H1 (cell line): ENCODE results near the gene SPPL3. TPM values are rescaled to one million over a fixed set of nuclear protein-coding genes. Genes with fewer than 3 reads are reported as not detected.

ENCODE experiments used
- CTCF ChIA-PET: fragments of 300-600 bp; sonication (Branson Sonifier 250); formaldehyde crosslinking; loops from one replicate; lab custom pipeline; 2021; ENCODE audit not compliant: partially characterized antibody; lab: Charles Lee
- POLR2A ChIA-PET: fragments of 300-600 bp; sonication (Branson Sonifier 250); formaldehyde crosslinking; loops from one replicate; lab custom pipeline; 2021; ENCODE audit warnings: inconsistent platforms; ENCODE audit not compliant: partially characterized antibody; lab: Charles Lee
- DNase-seq, 2 experiments: peaks; one replicate each; pipeline versions ENCODE4 v3.0.0 to v3.0.0-alpha.2; 2010 to 2022; ENCODE audit warnings: low spot score in 2 of 2, low read depth in 1 of 2, mixed read lengths in 1 of 2
- FAIRE-seq: peaks from 2 replicates; lab custom pipeline; 2011; peaks lifted over from hg19 to GRCh38; lab: Jason Lieb, UNC
- H2AFZ ChIP-seq: 2 replicates; pipeline ENCODE4 v1.8.1; 2012; ENCODE audit warnings: low read length, inconsistent platforms
- H2AK5ac ChIP-seq: 2 replicates; pipeline ENCODE4 v1.6.1; 2013; ENCODE audit warnings: low read depth, low read length
- H2BK120ac ChIP-seq: replicated peaks from 2 replicates; pipeline ENCODE3; 2013; ENCODE audit warnings: low read depth, low read length, inconsistent platforms
- H2BK12ac ChIP-seq: 2 replicates; pipeline ENCODE4 v1.6.1; 2013; ENCODE audit warnings: low read depth, low read length
- H2BK15ac ChIP-seq: 2 replicates; pipeline ENCODE4 v1.6.1; 2013; ENCODE audit warnings: low read length
- H2BK20ac ChIP-seq: 2 replicates; pipeline ENCODE4 v1.6.1; 2013; ENCODE audit warnings: low read length
- H2BK5ac ChIP-seq: 2 replicates; pipeline ENCODE4 v1.6.1; 2013; ENCODE audit warnings: low read depth, low read length
- H3K14ac ChIP-seq: 2 replicates; pipeline ENCODE4 v1.6.1; 2013; ENCODE audit warnings: inconsistent platforms; ENCODE audit not compliant: insufficient read length
- H3K18ac ChIP-seq: 2 replicates; pipeline ENCODE4 v1.6.1; 2013; ENCODE audit warnings: low read length; ENCODE audit errors: extremely low read depth
- H3K23ac ChIP-seq: 2 replicates; pipeline ENCODE4 v1.6.1; 2013; ENCODE audit warnings: inconsistent platforms; ENCODE audit not compliant: insufficient read length
- H3K23me2 ChIP-seq: 2 replicates; pipeline ENCODE4 v1.6.1; 2013; ENCODE audit warnings: low read depth, low read length
- H3K27ac ChIP-seq: 2 replicates; pipeline ENCODE4 v1.6.1; 2011; ENCODE audit warnings: low read depth, low read length, inconsistent platforms
- H3K27me3 ChIP-seq, 4 experiments: replicated peaks in 1 of 4; 1 replicate in 1 of 4; 2 replicates in 3 of 4; pipeline versions ENCODE4 v1.6.1 to v1.8.1; 2011 to 2013; ENCODE audit warnings: low read length in 3 of 4, mild to moderate bottlenecking in 3 of 4, inconsistent platforms in 2 of 4, mixed read lengths in 2 of 4, moderate library complexity in 1 of 4; ENCODE audit not compliant: control insufficient read depth in 3 of 4, insufficient read depth in 3 of 4; ENCODE audit errors: extremely low read depth in 1 of 4
- H3K36me3 ChIP-seq, 4 experiments: 2 replicates each; pipeline versions ENCODE4 v1.6.1 to v1.8.1; 2011 to 2013; ENCODE audit warnings: mild to moderate bottlenecking in 4 of 4, low read length in 3 of 4, moderate library complexity in 2 of 4, control low read depth in 1 of 4, inconsistent platforms in 1 of 4; ENCODE audit not compliant: insufficient read depth in 4 of 4, control insufficient read depth in 2 of 4
- H3K4ac ChIP-seq: replicated peaks from 2 replicates; pipeline ENCODE3; 2013; ENCODE audit warnings: low read length, low read depth, mixed read lengths, inconsistent platforms; ENCODE audit not compliant: insufficient read length
- H3K4me1 ChIP-seq, 4 experiments: replicated peaks in 1 of 4; 1 replicate in 1 of 4; 2 replicates in 3 of 4; pipeline versions ENCODE4 v1.6.1 to v1.8.1; 2011 to 2013; ENCODE audit warnings: low read length in 3 of 4, inconsistent platforms in 2 of 4, mixed read lengths in 1 of 4; ENCODE audit not compliant: insufficient read depth in 4 of 4, control insufficient read depth in 3 of 4
- H3K4me2 ChIP-seq, 2 experiments: 2 replicates each; pipeline versions ENCODE4 v1.6.1 to v1.8.1; 2011 to 2013; ENCODE audit warnings: low read depth in 2 of 2, low read length in 2 of 2, control low read depth in 1 of 2, inconsistent platforms in 1 of 2, mild to moderate bottlenecking in 1 of 2; ENCODE audit not compliant: insufficient read depth in 1 of 2
- H3K4me3 ChIP-seq, 4 experiments: fragments of 200-600, 300-600 bp in 1 of 4; sonication (generic), shearing (Covaris generic), sonication (Bioruptor Twin) in 1 of 4; 2 replicates each; pipeline versions ENCODE4 v1.5.1 to v1.8.1; 2011 to 2016; ENCODE audit warnings: low read length in 4 of 4, low read depth in 3 of 4, control low read depth in 2 of 4, inconsistent platforms in 2 of 4, mild to moderate bottlenecking in 2 of 4, mixed read lengths in 1 of 4, moderate library complexity in 1 of 4; ENCODE audit not compliant: insufficient read depth in 2 of 4; ENCODE audit errors: extremely low read depth in 1 of 4
- H3K56ac ChIP-seq: replicated peaks from 2 replicates; pipeline ENCODE3; 2013; ENCODE audit warnings: low read depth, mild to moderate bottlenecking, mixed read lengths, low read length, inconsistent platforms; ENCODE audit not compliant: insufficient read length
- H3K79me1 ChIP-seq: 2 replicates; pipeline ENCODE4 v1.6.1; 2013; ENCODE audit warnings: low read depth, low read length, control low read depth
- H3K79me2 ChIP-seq, 2 experiments: 2 replicates each; pipeline versions ENCODE4 v1.6.1 to v1.8.1; 2012 to 2013; ENCODE audit warnings: low read length in 2 of 2, mild to moderate bottlenecking in 2 of 2, inconsistent platforms in 1 of 2; ENCODE audit not compliant: insufficient read depth in 2 of 2, control insufficient read depth in 1 of 2
- H3K9ac ChIP-seq, 4 experiments: replicated peaks in 1 of 4; 1 replicate in 1 of 4; 2 replicates in 3 of 4; pipeline versions ENCODE4 v1.6.1 to v1.8.1; 2011 to 2013; ENCODE audit warnings: low read depth in 3 of 4, low read length in 3 of 4, control low read depth in 2 of 4, mild to moderate bottlenecking in 2 of 4, moderate library complexity in 2 of 4, inconsistent platforms in 1 of 4; ENCODE audit errors: extremely low read depth in 1 of 4
- H3K9me3 ChIP-seq, 2 experiments: 2 replicates each; pipeline versions ENCODE4 v1.6.1 to v1.8.1; 2012 to 2013; ENCODE audit warnings: mild to moderate bottlenecking in 2 of 2, moderate library complexity in 2 of 2, control low read depth in 1 of 2, inconsistent platforms in 1 of 2, low read depth in 1 of 2, low read length in 1 of 2, mixed read lengths in 1 of 2; ENCODE audit not compliant: insufficient read depth in 2 of 2
- H4K20me1 ChIP-seq, 2 experiments: replicated peaks in 1 of 2; 2 replicates each; pipeline versions ENCODE3 to v1.8.1; 2011 to 2013; ENCODE audit warnings: inconsistent platforms in 2 of 2, low read length in 2 of 2, mild to moderate bottlenecking in 1 of 2; ENCODE audit not compliant: insufficient read depth in 2 of 2, control insufficient read depth in 1 of 2
- H4K5ac ChIP-seq: 2 replicates; pipeline ENCODE4 v1.6.1; 2013; ENCODE audit warnings: low read length, low read depth, mixed read lengths, inconsistent platforms; ENCODE audit not compliant: insufficient read length
- H4K8ac ChIP-seq: 2 replicates; pipeline ENCODE4 v1.8.0; 2013; ENCODE audit warnings: mild to moderate bottlenecking, moderate library complexity, low read length, inconsistent platforms; ENCODE audit not compliant: insufficient read depth; ENCODE audit errors: extremely low read depth
- H4K91ac ChIP-seq: replicated peaks from 2 replicates; pipeline ENCODE3; 2013; ENCODE audit warnings: low read length, mixed read lengths, inconsistent platforms; ENCODE audit not compliant: insufficient read length
- RXRA ChIP-seq: IDR thresholded peaks from 2 replicates; pipeline ENCODE4 v1.6.1; 2011; ENCODE audit warnings: low read depth, mild to moderate bottlenecking, low read length, moderate library complexity; ENCODE audit not compliant: insufficient read depth
- TBP ChIP-seq: IDR thresholded peaks from 2 replicates; pipeline ENCODE4 v1.6.1; 2011; ENCODE audit warnings: low read depth, low read length, improper control_type of control experiment
- WGBS, 2 experiments: shearing (Covaris generic) in 1 of 2; methylation state at CpG; one replicate each; pipeline versions ENCODE4 v1.1.6 to v1.1.7; 2013 to 2015; ENCODE audit warnings: low lambda C conversion rate in 2 of 2, mixed read lengths in 2 of 2, inconsistent platforms in 1 of 2, low coverage in 1 of 2, missing lambda C conversion rate in 1 of 2; ENCODE audit not compliant: insufficient replicate concordance in 2 of 2, insufficient coverage in 1 of 2, insufficient read length in 1 of 2; ENCODE audit errors: extremely low coverage in 1 of 2, missing lambda C conversion rate in 1 of 2; 5-methylcytosine and 5-hydroxymethylcytosine counted together
- polyA plus RNA-seq, 7 experiments: library from polyadenylated mRNA; depleted of rRNA in 3 of 7; stranded (reverse) in 5 of 7; unstranded in 2 of 7; fragments of >200 nt in 5 of 7; fragments of 200-250 nt in 2 of 7; gene quantifications; 1 replicate in 5 of 7; 2 replicates in 1 of 7; 4 replicates in 1 of 7; pipeline versions ENCODE4 v1.2.1 to v1.2.3, GENCODE V29; 2011 to 2013; ENCODE audit warnings: missing spikeins in 2 of 7, mixed read lengths in 2 of 7
- total RNA-seq: library from RNA; stranded (reverse); fragmentation: NEBNext Ultra II Directional; extraction: Animal tissue kit (Norgen Biotek cat#: 25700); gene quantifications from 2 replicates; pipeline ENCODE4 v1.2.1, GENCODE V29; 2021

SPPL3 gene
- total and polyA plus RNA-seq, 2 of the 8 experiments (the other 6 are each of a cell fraction or from before 2014, with no cell fraction given), result 27.3 to 48.4 TPM

GRCh38 chr12:120725151-120725658 is 179.0 kb downstream of the SPPL3 start:
- no peak overlapping the region for H2BK15ac ChIP-seq
- H2AK5ac ChIP-seq, result no peak overlapping the region
- H3K14ac ChIP-seq, result no peak overlapping the region
- H3K23ac ChIP-seq, result no peak overlapping the region
- H2BK12ac ChIP-seq, result no peak overlapping the region
- H3K23me2 ChIP-seq, result peaks cover 4% of the 10 kb centered on the region; the same call in 1 of the 2 replicates
- no peaks in the 10 kb centered on the region for H3K9me3 ChIP-seq
- ChIA-PET CTCF (interaction anchor here (0.6 to 1.4 kb wide), 10 partner anchors 9 to 246 kb away, joined by 3 to 7 read pairs (median 4); partner anchors contain the start of gene POP5), POLR2A (interaction anchor here (0.8 to 1.5 kb wide), 4 partner anchors 13 to 170 kb away, joined by 3 to 6 read pairs (median 6); partner anchors contain the start of gene POP5)
- peaks cover 0 to 4% (median 1%) of the 10 kb centered on the region in 4 experiments; a peak in 3 of 7 replicates for H3K27me3 ChIP-seq
- 32% methylated on average over 14 of the region's 14 CpGs; no CpG with 5 or more reads in 1 of the 2 experiments for WGBS, 2 experiments
- H3K79me1 ChIP-seq, result no peaks in the 10 kb centered on the region
- DNase-seq (no peak), FAIRE-seq (no peak)
- H3K4me2 ChIP-seq, result peak overlapping the region; percentile 77 to 81
- no peak overlapping the region for H2BK120ac ChIP-seq
- peak overlapping the region; percentile 37 to 67 (median 42) for H3K4me3 ChIP-seq
- H3K36me3 ChIP-seq, result peaks cover 17 to 32% (median 26%) of the 10 kb centered on the region in 4 experiments
- H2BK20ac ChIP-seq, result no peak overlapping the region
- H4K8ac ChIP-seq, result no peak overlapping the region
- peak overlapping the region in 1 of 4 experiments; percentile 33; a peak in 3 of 7 replicates for H3K9ac ChIP-seq
- no peak overlapping the region for H4K5ac ChIP-seq
- H3K18ac ChIP-seq, result no peak overlapping the region
- H3K4ac ChIP-seq, result no peak overlapping the region
- H3K56ac ChIP-seq, result no peak overlapping the region
- TF ChIP-seq TBP (peak; percentile 66), RXRA (no peak)
- H4K20me1 ChIP-seq, result peaks cover 0 to 7% of the 10 kb centered on the region in 2 experiments
- H2BK5ac ChIP-seq, result no peak overlapping the region
- H2AFZ ChIP-seq, result peak overlapping the region; percentile 54; the same call in 1 of the 2 replicates
- H3K4me1 ChIP-seq, result peaks cover 0 to 5% (median 4%) of the 10 kb centered on the region in 4 experiments; a peak in 4 of 7 replicates
- no peak overlapping the region for H3K27ac ChIP-seq
- no peak overlapping the region for H4K91ac ChIP-seq
- no peaks in the 10 kb centered on the region for H3K79me2 ChIP-seq
